ENCODE measurements around the gene PIK3R2. TPM values are rescaled to one million over a fixed set of nuclear protein-coding genes. Genes with fewer than 3 reads are reported as not detected.

The PIK3R2 gene
- total and polyA plus RNA-seq, 3 experiments from 2014 or later: 5.7 to 17.9 (median 17.7) TPM

- Mint-ChIP-seq H3K27ac (peak overlapping the region in 3 of 8 donors; percentile 56 to 78 (median 64)), H3K4me3 (peak overlapping the region in 1 of 7 donors; percentile 20), H3K36me3 (peaks cover 0 to 50% (median 5%) of the 10 kb centered on the region in 3 donors), H3K9me3 (no peaks in the 10 kb centered on the region), H3K27me3 (no peaks in the 10 kb centered on the region), H3K4me1 (peaks cover 24 to 31% (median 28%) of the 10 kb centered on the region in 3 donors)
- Histone ChIP-seq H3K4me1 (ENCODE audit: insufficient read depth, low read length) (peaks cover 20% of the 10 kb centered on the region), H3K9me3 (ENCODE audit: low read length) (no peaks in the 10 kb centered on the region), H3K27ac (ENCODE audit: low read depth, low read length) (no peak overlapping the region), H3K4me3 (ENCODE audit: low read length) (no peak overlapping the region), H3K36me3 (ENCODE audit: insufficient read depth, low read length) (peaks cover 21% of the 10 kb centered on the region), H3K27me3 (ENCODE audit: insufficient read depth, low read length, poor library complexity, severe bottlenecking) (no peaks in the 10 kb centered on the region)
- DNase-seq: no peak
- ChIA-PET POLR2A (interaction anchor here (0.7 kb wide), 1 partner anchor 59 kb away, joined by 4 read pairs; no protein-coding TSS in a partner anchor), CTCF (interaction anchor here (1.0 to 1.2 kb wide), 2 partner anchors 18 to 36 kb away, joined by 3 read pairs; no protein-coding TSS in a partner anchor)
Measured at GRCh38 chr19:18149596-18149975, 3.4 kb upstream of the PIK3R2 start.

DNA sequence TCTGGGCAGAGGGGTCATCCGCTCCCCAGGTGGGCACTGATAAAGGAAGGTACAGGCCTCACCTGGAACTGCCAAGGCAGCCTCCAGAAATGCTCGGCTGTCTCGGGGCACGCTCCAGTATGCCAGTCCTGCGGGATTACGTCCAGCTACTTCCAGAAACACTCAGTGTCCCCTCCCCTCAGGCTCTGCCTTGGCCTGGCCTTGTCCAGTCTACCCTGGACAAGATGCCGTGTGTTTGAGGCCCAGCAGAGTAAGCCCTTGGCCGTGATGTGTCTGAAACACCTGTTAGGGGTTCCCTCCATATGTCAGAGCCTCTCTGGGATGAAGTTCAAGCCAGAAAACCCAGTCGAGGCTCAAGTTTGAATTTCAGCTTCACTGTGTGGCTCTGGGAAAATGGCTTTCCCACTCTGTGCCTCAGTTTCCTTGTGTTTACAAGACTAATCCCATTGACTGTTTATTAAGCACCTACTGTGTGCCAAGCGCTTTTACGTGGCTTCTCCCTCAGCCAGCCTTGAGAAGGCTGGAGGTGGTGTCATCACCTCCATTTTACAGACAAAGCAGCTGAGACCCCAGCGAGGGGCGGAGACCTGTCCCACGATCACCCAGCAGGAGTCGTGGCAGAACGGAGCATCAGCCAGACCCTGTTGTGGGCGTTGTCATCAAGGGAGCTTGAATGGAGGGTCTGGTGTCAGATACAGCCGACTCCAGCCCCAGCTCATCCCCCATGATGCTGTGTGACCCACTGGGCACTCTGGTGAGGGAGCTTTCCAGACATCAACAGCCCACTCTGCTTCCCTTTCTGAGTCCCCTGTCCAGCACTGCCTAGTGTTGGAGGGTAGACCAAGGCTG lies 2.0 kb upstream of the PIK3R2 start:
- H3K4me1 ChIP-seq (ENCODE audit: insufficient read depth, low read length): peaks cover 21% of the 10 kb centered on the region

DNA sequence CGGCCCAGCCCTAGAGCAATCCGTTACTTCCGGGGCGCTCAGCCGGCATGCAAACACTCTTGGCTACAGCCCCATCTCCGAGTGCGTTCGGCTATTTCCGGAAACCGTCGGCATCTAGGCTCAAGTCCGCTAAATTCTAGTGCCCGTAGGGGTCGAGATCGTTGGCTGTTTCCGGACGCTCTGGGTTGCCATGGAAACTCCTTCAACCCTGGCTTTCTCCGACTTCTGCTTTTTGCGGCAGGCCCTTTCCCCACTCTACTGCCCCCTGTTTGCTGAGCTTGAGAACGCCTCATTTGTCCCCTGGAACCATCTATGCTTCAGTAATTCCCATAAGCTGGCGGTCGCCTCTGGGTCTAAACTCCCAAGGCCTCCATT lies 534 bp upstream of the PIK3R2 start:
- POLR2A ChIA-PET: interaction anchor here (0.6 to 2.2 kb wide), 9 partner anchors 8 to 277 kb away, joined by 3 to 20 read pairs (median 3); partner anchors contain the start of genes IL12RB1, JUND and MPV17L2
- Mint-ChIP-seq H3K36me3 (peaks cover 0 to 31% (median 0%) of the 10 kb centered on the region in 3 donors), H3K4me3 (peak overlapping the region; percentile 81 to 92 (median 87)), H3K27ac (peak overlapping the region; percentile 94 to 98 (median 94)), H3K9me3 (no peaks in the 10 kb centered on the region), H3K4me1 (peaks cover 29 to 37% (median 33%) of the 10 kb centered on the region in 3 donors), H3K27me3 (no peaks in the 10 kb centered on the region)
- Histone ChIP-seq H3K9me3 (ENCODE audit: low read length) (no peaks in the 10 kb centered on the region), H3K27me3 (ENCODE audit: insufficient read depth, low read length, poor library complexity, severe bottlenecking) (no peaks in the 10 kb centered on the region), H3K4me3 (ENCODE audit: low read length) (peak overlapping the region; percentile 94), H3K4me1 (ENCODE audit: insufficient read depth, low read length) (peaks cover 21% of the 10 kb centered on the region), H3K27ac (ENCODE audit: low read depth, low read length) (peak overlapping the region; percentile 88), H3K36me3 (ENCODE audit: insufficient read depth, low read length) (no peaks in the 10 kb centered on the region)
- CTCF ChIA-PET: interaction anchor here (0.9 to 2.7 kb wide), 16 partner anchors 8 to 220 kb away, joined by 3 to 22 read pairs (median 4); partner anchors contain the start of genes ARRDC2, CCDC124, IL12RB1 and RAB3A
- peak; percentile 96 to 99 (median 98) for DNase-seq

More for the DNA sequence above, 2.0 kb upstream of the PIK3R2 start:
- POLR2A ChIA-PET: interaction anchor here (1.0 to 2.2 kb wide), 4 partner anchors 10 to 142 kb away, joined by 3 to 20 read pairs (median 6); no protein-coding TSS in a partner anchor
- no peaks in the 10 kb centered on the region for H3K9me3 Mint-ChIP-seq
- Histone ChIP-seq H3K4me3 (ENCODE audit: low read length) (no peak overlapping the region), H3K27me3 (ENCODE audit: insufficient read depth, low read length, poor library complexity, severe bottlenecking) (no peaks in the 10 kb centered on the region), H3K9me3 (ENCODE audit: low read length) (no peaks in the 10 kb centered on the region), H3K27ac (ENCODE audit: low read depth, low read length) (no peak overlapping the region), H3K36me3 (ENCODE audit: insufficient read depth, low read length) (peaks cover 9% of the 10 kb centered on the region)
- H3K27ac Mint-ChIP-seq: peak overlapping the region; percentile 39 to 98 (median 94)
- CTCF ChIA-PET: interaction anchor here (0.8 to 2.7 kb wide), 14 partner anchors 8 to 153 kb away, joined by 3 to 22 read pairs (median 4); partner anchors contain the start of genes ARRDC2 and RAB3A
- peaks cover 0 to 38% (median 5%) of the 10 kb centered on the region in 3 donors for H3K36me3 Mint-ChIP-seq
- H3K27me3 Mint-ChIP-seq: no peaks in the 10 kb centered on the region
- peak overlapping the region; percentile 41 to 92 (median 87) for H3K4me3 Mint-ChIP-seq
- H3K4me1 Mint-ChIP-seq: peaks cover 24 to 32% (median 31%) of the 10 kb centered on the region in 3 donors
- DNase-seq: no peak

DNA sequence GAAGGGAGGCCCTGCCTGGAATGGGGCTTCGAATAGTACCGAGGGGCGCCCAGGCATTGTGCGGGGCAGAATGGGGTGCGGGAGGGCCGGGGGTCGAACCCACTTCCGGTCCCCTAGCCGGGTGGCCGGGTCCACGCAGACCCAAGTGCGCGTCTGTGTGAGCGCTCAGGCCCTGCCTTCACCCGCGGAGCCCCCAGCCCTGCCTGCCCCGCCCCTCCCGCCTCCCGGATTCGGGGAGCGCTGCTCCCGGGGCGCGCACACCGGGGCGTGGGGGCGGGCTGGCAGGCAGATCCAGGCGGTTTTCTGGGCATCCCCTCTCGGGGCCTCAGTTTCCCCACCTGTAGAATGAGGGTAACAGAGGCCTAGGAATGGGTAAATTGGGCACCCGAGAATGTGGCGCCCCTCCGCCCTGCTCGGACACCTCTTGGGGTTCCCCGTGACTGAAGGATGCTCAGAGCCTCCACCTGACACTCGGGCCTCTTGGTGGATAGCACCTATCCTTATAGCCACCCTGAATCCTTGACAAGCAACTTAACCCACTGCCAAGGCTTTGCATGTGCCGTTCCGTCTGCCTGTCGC lies 682 bp downstream of the PIK3R2 start:
- peak in 3 of 5 donors; percentile 17 to 31 (median 18) for DNase-seq
- Mint-ChIP-seq H3K4me3 (peak overlapping the region; percentile 82 to 94 (median 87)), H3K27me3 (no peaks in the 10 kb centered on the region), H3K36me3 (peaks cover 0 to 21% (median 0%) of the 10 kb centered on the region in 3 donors), H3K27ac (peak overlapping the region in 7 of 8 donors; percentile 71 to 95 (median 86)), H3K9me3 (no peaks in the 10 kb centered on the region), H3K4me1 (peaks cover 29 to 33% (median 30%) of the 10 kb centered on the region in 3 donors)
- H3K4me1 ChIP-seq (ENCODE audit: insufficient read depth, low read length): peaks cover 21% of the 10 kb centered on the region
- ChIA-PET CTCF (no interaction called here), POLR2A (no interaction called here)
- peak overlapping the region; percentile 72 for H3K27ac ChIP-seq (ENCODE audit: low read depth, low read length)
- H3K27me3 ChIP-seq (ENCODE audit: insufficient read depth, low read length, poor library complexity, severe bottlenecking): no peaks in the 10 kb centered on the region
- H3K9me3 ChIP-seq (ENCODE audit: low read length): no peaks in the 10 kb centered on the region
- H3K4me3 ChIP-seq (ENCODE audit: low read length): peak overlapping the region; percentile 94
- no peaks in the 10 kb centered on the region for H3K36me3 ChIP-seq (ENCODE audit: insufficient read depth, low read length)

DNA sequence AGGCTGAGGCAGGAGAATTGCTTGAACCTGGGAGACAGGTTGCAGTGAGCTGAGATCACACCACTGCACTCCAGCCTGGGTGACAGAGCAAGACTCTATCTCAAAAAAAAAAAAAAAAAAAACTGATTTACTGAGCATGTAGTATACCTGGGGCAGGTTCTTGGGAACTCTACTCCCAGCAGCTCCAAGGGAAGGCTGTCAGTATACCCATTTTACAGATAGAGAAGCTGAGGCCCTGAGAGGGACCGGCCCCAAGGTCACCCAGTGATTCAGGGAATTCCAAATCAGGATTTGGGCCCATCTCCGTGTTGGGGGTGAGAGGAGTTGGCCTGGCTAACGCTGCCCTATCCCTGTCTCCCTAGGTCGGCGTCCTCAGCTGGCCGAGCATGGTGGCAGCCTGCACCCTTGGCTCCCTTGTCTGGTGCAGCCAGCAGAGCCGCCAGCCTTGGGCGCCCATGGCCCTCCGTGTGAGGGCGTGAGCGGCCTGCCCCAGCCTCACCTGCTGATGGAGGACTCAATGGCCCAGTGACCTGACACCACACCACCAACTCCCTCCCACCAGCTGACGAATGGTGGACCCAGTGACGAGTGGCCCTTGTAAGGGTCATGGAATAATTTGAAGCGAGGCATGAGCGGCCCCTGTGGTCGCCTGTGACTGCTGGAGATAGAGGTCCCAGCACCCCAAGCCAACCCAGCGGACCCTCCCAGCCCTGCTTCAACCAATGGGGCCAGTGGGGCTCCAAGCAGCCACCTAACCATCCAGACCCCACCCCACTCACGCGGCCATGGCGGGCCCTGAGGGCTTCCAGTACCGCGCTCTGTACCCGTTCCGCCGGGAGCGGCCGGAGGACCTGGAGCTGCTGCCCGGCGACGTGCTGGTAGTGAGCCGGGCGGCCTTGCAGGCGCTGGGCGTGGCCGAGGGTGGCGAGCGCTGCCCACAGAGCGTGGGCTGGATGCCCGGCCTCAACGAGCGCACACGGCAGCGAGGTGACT lies 2.4 kb downstream of the PIK3R2 start:
- Mint-ChIP-seq H3K9me3 (no peaks in the 10 kb centered on the region), H3K4me3 (peak overlapping the region in 5 of 7 donors; percentile 41 to 92 (median 77)), H3K36me3 (peaks cover 0 to 16% (median 0%) of the 10 kb centered on the region in 3 donors), H3K27me3 (no peaks in the 10 kb centered on the region), H3K4me1 (peaks cover 27 to 32% (median 30%) of the 10 kb centered on the region in 3 donors), H3K27ac (peak overlapping the region in 1 of 8 donors; percentile 86)
- H3K9me3 ChIP-seq (ENCODE audit: low read length): no peaks in the 10 kb centered on the region
- H3K27ac ChIP-seq (ENCODE audit: low read depth, low read length): no peak overlapping the region
- no peaks in the 10 kb centered on the region for H3K27me3 ChIP-seq (ENCODE audit: insufficient read depth, low read length, poor library complexity, severe bottlenecking)
- ChIA-PET POLR2A (interaction anchor here (0.6 to 0.7 kb wide), 2 partner anchors 11 to 123 kb away, joined by 3 to 4 read pairs; no protein-coding TSS in a partner anchor), CTCF (interaction anchor here (0.6 to 1.6 kb wide), 2 partner anchors 13 to 43 kb away, joined by 3 to 4 read pairs; no protein-coding TSS in a partner anchor)
- no peak for DNase-seq
- no peaks in the 10 kb centered on the region for H3K36me3 ChIP-seq (ENCODE audit: insufficient read depth, low read length)
- no peak overlapping the region for H3K4me3 ChIP-seq (ENCODE audit: low read length)
- H3K4me1 ChIP-seq (ENCODE audit: insufficient read depth, low read length): peaks cover 21% of the 10 kb centered on the region

DNA sequence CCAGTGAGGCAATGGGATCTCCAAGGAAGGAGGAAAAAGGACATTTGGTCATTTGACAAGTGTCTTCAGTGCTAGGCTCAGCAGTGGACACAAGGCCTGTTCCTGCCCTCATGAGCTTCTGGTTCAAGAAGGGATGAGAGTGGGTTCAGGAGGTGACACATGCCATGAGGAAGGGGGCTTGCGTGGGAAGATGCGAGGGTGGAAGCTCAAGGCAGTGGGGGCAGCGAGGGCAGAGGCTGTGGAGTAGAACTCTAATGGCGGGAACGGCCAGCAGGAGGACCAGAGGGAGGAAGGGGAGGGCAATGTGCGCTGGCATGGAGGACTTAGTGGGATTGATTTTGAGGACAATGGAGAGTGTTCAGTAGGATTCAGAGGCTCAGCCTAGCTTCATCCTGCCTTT lies 3.3 kb downstream of the PIK3R2 start:
- Mint-ChIP-seq H3K9me3 (no peaks in the 10 kb centered on the region), H3K36me3 (peaks cover 0 to 15% (median 0%) of the 10 kb centered on the region in 3 donors), H3K4me3 (peak overlapping the region in 1 of 7 donors; percentile 60), H3K27ac (peak overlapping the region in 4 of 8 donors; percentile 48 to 85 (median 62)), H3K4me1 (peaks cover 28 to 35% (median 34%) of the 10 kb centered on the region in 3 donors), H3K27me3 (no peaks in the 10 kb centered on the region)
- no peak overlapping the region for H3K27ac ChIP-seq (ENCODE audit: low read depth, low read length)
- H3K36me3 ChIP-seq (ENCODE audit: insufficient read depth, low read length): no peaks in the 10 kb centered on the region
- peaks cover 24% of the 10 kb centered on the region for H3K4me1 ChIP-seq (ENCODE audit: insufficient read depth, low read length)
- H3K9me3 ChIP-seq (ENCODE audit: low read length): no peaks in the 10 kb centered on the region
- H3K4me3 ChIP-seq (ENCODE audit: low read length): no peak overlapping the region
- no peak for DNase-seq
- H3K27me3 ChIP-seq (ENCODE audit: insufficient read depth, low read length, poor library complexity, severe bottlenecking): no peaks in the 10 kb centered on the region
- ChIA-PET POLR2A (no interaction called here), CTCF (interaction anchor here (1.6 kb wide), 1 partner anchor 43 kb away, joined by 4 read pairs; no protein-coding TSS in a partner anchor)

All from CD8-positive, alpha-beta memory T cell (primary cell).